ENCODE measurements around the gene GATAD1.

- TF ChIP-seq POLR2A (IDR thresholded peaks at IDR 0.05; ENCODE audit: low read depth, low read length) (no peak), POLR2AphosphoS5 (IDR thresholded peaks at IDR 0.05; ENCODE audit: low read depth, low read length) (no peak), TAF1 (IDR thresholded peaks at IDR 0.05; ENCODE audit: borderline replicate concordance, low read depth, low read length) (no peak)
Observed at GRCh38 chr7:92478095-92478494, 30.8 kb downstream of the GATAD1 start.
